Epithelial cell of esophagus (primary cell): ENCODE measurements around the gene ALX1.
"Not testable (repeated sequence)": the region's sequence is repeated elsewhere in the genome, so short reads cannot be mapped to it uniquely, and the experiment has no call there.

Experiments
- DNase-seq: peaks from one replicate; pipeline ENCODE4 v3.0.0; 2010; ENCODE audit warnings: low read depth
- H3K4me3 ChIP-seq: 2 replicates; pipeline ENCODE4 v1.5.1; 2011; ENCODE audit warnings: mild to moderate bottlenecking, low read length, control low read depth
- CTCF ChIP-seq: IDR thresholded peaks from 2 replicates; pipeline ENCODE4 v1.5.1; 2011; ENCODE audit warnings: low read depth, mild to moderate bottlenecking, low read length, control low read depth, inconsistent platforms; ENCODE audit not compliant: insufficient read depth; ENCODE audit errors: missing control alignments

Gene ALX1

GRCh38 chr12:85299053-85299452 lies 19.0 kb downstream of the ALX1 start:
- DNase-seq = no peak
- H3K4me3 ChIP-seq = no peak overlapping the region
- TF ChIP-seq CTCF = no peak

GRCh38 chr12:85301051-85301450 lies 21.0 kb downstream of the ALX1 start:
- no peak overlapping the region for H3K4me3 ChIP-seq
- peak; percentile 55 for DNase-seq
- TF ChIP-seq CTCF = no peak

GRCh38 chr12:85308374-85308773 lies 28.4 kb downstream of the ALX1 start:
- no peak for DNase-seq
- TF ChIP-seq CTCF = no peak
- H3K4me3 ChIP-seq = no peak overlapping the region

GRCh38 chr12:85309125-85309566 lies 29.1 kb downstream of the ALX1 start:
- no peak for TF ChIP-seq CTCF
- H3K4me3 ChIP-seq = no peak overlapping the region
- no peak for DNase-seq

- DNase-seq = no peak
- TF ChIP-seq CTCF = no peak
These were observed 30.0 kb downstream of the ALX1 start for GRCh38 chr12:85310025-85310424.

GRCh38 chr12:85310456-85311076 lies 30.5 kb downstream of the ALX1 start:
- TF ChIP-seq CTCF = peak; percentile 13
- DNase-seq = peak; percentile 10
- H3K4me3 ChIP-seq = no peak overlapping the region

More at GRCh38 chr12:85310025-85310424, 30.0 kb downstream of the ALX1 start:
- no peak overlapping the region for H3K4me3 ChIP-seq

GRCh38 chr12:85317866-85318636 lies 38.0 kb downstream of the ALX1 start:
- H3K4me3 ChIP-seq = not testable (repeated sequence)
- DNase-seq = peak; percentile 1
